GM13977 (cell line): Measurements from ENCODE around the gene HOXB13.

ENCODE experiments used
- DNase-seq: peaks from one replicate; pipeline ENCODE4 v3.0.0; 2012; ENCODE audit warnings: low spot score
- in situ Hi-C: fragments of 300-500 bp; cut with MboI; formaldehyde crosslinking; loops from one replicate; pipeline ENCODE4 v1.12.0; 2022; ENCODE audit warnings: low sequenced_read_pairs, low pct_unique_long_range_greater_than_20kb, mixed read lengths, inconsistent platforms; ENCODE audit not compliant: unreplicated experiment
- TF ChIP-seq, protein P1 (sequence below): IDR thresholded peaks from 2 replicates; pipeline ENCODE4 v1.5.1; 2012; ENCODE audit warnings: mild to moderate bottlenecking, control low read depth; ENCODE audit not compliant: insufficient read depth; ENCODE audit errors: extremely low read depth, missing control alignments

HOXB13 gene

DNA sequence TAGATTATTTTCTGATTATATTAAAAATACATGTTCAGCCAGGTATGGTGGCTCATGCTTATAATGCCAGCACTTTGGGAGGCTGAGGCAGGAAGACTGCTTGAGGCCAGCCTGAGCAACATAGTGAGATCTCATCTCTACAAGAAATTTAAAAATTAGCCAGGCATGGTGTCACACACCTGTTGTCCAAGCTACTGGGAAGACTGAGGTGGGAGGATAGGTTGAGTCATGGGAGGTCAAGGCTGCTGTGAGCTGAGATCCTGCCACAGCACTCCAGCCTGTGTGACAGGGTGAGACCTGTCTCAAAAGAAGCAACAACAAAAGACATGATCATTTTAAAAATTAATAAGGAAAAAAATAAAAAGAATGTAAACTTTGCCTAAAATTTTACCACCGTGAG is 46.9 kb downstream of the HOXB13 start:
- DNase-seq, result no peak
- TF ChIP-seq, protein P1, sequence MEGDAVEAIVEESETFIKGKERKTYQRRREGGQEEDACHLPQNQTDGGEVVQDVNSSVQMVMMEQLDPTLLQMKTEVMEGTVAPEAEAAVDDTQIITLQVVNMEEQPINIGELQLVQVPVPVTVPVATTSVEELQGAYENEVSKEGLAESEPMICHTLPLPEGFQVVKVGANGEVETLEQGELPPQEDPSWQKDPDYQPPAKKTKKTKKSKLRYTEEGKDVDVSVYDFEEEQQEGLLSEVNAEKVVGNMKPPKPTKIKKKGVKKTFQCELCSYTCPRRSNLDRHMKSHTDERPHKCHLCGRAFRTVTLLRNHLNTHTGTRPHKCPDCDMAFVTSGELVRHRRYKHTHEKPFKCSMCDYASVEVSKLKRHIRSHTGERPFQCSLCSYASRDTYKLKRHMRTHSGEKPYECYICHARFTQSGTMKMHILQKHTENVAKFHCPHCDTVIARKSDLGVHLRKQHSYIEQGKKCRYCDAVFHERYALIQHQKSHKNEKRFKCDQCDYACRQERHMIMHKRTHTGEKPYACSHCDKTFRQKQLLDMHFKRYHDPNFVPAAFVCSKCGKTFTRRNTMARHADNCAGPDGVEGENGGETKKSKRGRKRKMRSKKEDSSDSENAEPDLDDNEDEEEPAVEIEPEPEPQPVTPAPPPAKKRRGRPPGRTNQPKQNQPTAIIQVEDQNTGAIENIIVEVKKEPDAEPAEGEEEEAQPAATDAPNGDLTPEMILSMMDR, result no peak
- in situ Hi-C loops, result loop anchor here (25.0 kb wide), 1 partner anchor 206 kb away; the partner anchor contains the start of gene ATP5MC1

DNA sequence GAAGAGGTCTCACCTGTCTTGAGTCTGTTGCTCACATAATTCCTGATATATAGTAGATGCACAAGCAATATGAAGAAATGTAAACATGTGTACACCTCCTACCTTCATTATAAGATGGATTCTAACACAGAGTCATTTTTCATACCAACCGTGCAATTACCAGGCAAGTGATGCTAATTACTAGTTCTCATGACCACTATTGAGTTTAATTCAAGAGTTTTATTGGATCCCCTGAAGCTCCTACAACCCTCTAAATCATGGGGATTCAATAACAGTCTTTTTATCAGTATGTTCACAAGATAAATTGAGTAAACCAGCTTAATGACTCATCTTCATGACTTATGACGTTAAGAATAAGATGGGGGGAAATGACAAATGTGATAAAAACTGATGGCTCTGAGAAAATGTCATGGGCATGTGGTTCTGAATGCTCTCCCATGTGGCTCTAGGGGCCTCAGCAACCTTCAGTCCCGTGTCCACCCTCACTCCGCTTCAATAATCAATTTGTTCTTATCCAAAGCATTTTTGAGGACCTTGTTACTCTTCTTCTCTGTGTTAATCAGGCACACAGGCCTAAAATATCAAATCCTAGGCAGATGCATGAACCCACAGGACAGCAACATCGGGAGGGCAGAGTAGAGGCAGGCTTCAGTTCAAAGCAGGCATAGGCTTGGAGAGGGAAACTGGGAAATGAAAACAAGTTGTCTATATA is 49.0 kb downstream of the HOXB13 start:
- in situ Hi-C loops, result loop anchor here (25.0 kb wide), 1 partner anchor 208 kb away; the partner anchor contains the start of gene ATP5MC1
- TF ChIP-seq, protein P1, result no peak
- DNase-seq, result no peak

DNA sequence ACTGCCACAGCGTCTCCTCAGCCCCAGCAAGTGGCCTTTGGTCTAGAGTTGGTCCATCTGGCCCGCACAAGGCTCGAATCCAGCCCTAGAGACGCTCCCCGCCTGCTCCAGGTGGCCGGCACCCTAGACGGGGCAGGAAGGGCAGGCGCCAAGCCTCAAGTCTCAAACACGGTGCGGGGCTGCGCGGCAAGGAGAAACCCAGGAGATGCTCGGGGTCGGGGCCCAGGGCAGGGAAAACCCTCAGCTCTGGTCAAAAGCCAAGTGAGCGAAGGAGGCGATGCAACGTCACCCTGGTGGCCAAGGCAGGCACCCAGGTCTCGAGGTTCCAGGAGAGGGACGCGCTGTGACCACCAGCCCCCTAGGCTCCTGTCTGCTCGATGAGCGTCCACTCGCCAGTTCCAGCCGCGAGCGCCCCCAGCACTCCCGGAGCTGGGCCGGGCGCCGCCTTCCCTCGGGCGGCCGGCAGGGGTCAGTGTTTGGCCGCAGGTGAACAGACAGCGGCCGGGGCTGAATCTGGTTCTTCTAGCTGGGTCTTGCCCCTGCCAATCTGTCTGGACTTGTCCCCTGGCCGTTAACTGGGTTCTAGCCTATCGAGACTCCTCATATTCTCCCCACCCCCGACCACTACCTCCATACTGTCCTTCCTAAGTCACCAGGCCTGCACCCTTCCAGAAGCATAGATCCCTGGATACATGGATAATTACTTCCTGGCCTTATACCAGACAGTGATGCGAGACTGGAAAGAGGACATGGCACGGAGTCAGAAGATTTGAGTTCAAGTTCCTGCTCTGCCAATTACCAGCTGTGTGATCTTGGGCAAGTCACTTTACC is 50.2 kb downstream of the HOXB13 start:
- TF ChIP-seq, protein P1, result peak; percentile 96
- in situ Hi-C loops, result loop anchor here (25.0 kb wide), 1 partner anchor 209 kb away; the partner anchor contains the start of gene ATP5MC1
- peak; percentile 86 for DNase-seq

GRCh38 chr17:48676963-48677558 is 51.5 kb downstream of the HOXB13 start:
- in situ Hi-C loops, result loop anchor here (25.0 kb wide), 1 partner anchor 210 kb away; the partner anchor contains the start of gene ATP5MC1
- TF ChIP-seq, protein P1, result no peak
- no peak for DNase-seq
